Ascending aorta (tissue), 2 donors: ENCODE results near the gene GPS1. TPM values are rescaled to one million over a fixed set of nuclear protein-coding genes. Genes with fewer than 3 reads are reported as not detected.

Experiments
- DNase-seq, 2 donors: peaks; one replicate each; pipeline ENCODE4 v3.0.0-alpha.2; 2019; ENCODE audit warnings: low spot score in 2 of 2
- H3K27ac ChIP-seq, 2 donors: fragments of 200-600 bp; sonication (generic); one replicate each; pipeline ENCODE4 v1.5.1; 2016 to 2017; ENCODE audit warnings: mild to moderate bottlenecking in 1 of 2
- H3K27me3 ChIP-seq: fragments of 200-600 bp; sonication (generic); one replicate; pipeline ENCODE4 v1.5.1; 2017
- H3K36me3 ChIP-seq, 2 donors: fragments of 200-600 bp; sonication (generic); one replicate each; pipeline ENCODE4 v1.5.1; 2016
- H3K4me1 ChIP-seq, 2 donors: fragments of 200-600 bp; sonication (generic); one replicate each; pipeline ENCODE4 v1.5.1; 2016 to 2017; ENCODE audit warnings: mild to moderate bottlenecking in 1 of 2
- H3K4me3 ChIP-seq, 2 donors: fragments of 200-600 bp; sonication (generic); one replicate each; pipeline ENCODE4 v1.5.1; 2016 to 2017; ENCODE audit warnings: mild to moderate bottlenecking in 1 of 2
- H3K9me3 ChIP-seq, 2 donors: fragments of 200-600 bp; sonication (generic); one replicate each; pipeline ENCODE4 v1.5.1; 2016
- CTCF ChIP-seq, 3 experiments: fragments of 200-600 bp in 2 of 3; fragments of 450-650 bp in 1 of 3; sonication (generic) in 2 of 3; IDR thresholded peaks; one replicate each; pipeline ENCODE4 v1.5.1; 2016 to 2019; ENCODE audit warnings: antibody characterized with exemption in 3 of 3, mild to moderate bottlenecking in 1 of 3, moderate library complexity in 1 of 3
- intact Hi-C: fragments of 100-400 bp; cut with DNase I; formaldehyde crosslinking; loops from one replicate; pipeline ENCODE4 v1.15.1; 2023
- total RNA-seq: library from RNA; depleted of rRNA; stranded (reverse); fragments of >200 nt; gene quantifications from one replicate; pipeline ENCODE4 v1.1.0, GENCODE V29; 2016

The GPS1 gene
- total RNA-seq, 1 donor from 2014 or later: 42.1 TPM

- DNase-seq: no peak
- Histone ChIP-seq H3K4me3 (no peak overlapping the region), H3K4me1 (peaks cover 9 to 10% of the 10 kb centered on the region in 2 donors), H3K27me3 (no peaks in the 10 kb centered on the region), H3K9me3 (no peaks in the 10 kb centered on the region), H3K27ac (no peak overlapping the region), H3K36me3 (peaks cover 15 to 33% of the 10 kb centered on the region in 2 donors)
- TF ChIP-seq CTCF (IDR thresholded peaks at IDR 0.05): no peak
- intact Hi-C loops: no loop called here
Measured at GRCh38 chr17:82046903-82047302, 4.8 kb upstream of the GPS1 start.

- Histone ChIP-seq H3K4me1 (peaks cover 11 to 12% of the 10 kb centered on the region in 2 donors), H3K36me3 (peaks cover 15 to 33% of the 10 kb centered on the region in 2 donors), H3K27ac (no peak overlapping the region), H3K9me3 (no peaks in the 10 kb centered on the region), H3K27me3 (no peaks in the 10 kb centered on the region), H3K4me3 (no peak overlapping the region)
- TF ChIP-seq CTCF (IDR thresholded peaks at IDR 0.05): no peak
- intact Hi-C loops: no loop called here
- DNase-seq: no peak
Measured at GRCh38 chr17:82047379-82047778, 4.3 kb upstream of the GPS1 start.

- no peak overlapping the region for H3K4me3 ChIP-seq
- peaks cover 15 to 33% of the 10 kb centered on the region in 2 donors for H3K36me3 ChIP-seq
- no peaks in the 10 kb centered on the region for H3K27me3 ChIP-seq
- H3K27ac ChIP-seq: no peak overlapping the region
- no peaks in the 10 kb centered on the region for H3K9me3 ChIP-seq
- H3K4me1 ChIP-seq: peaks cover 17 to 18% of the 10 kb centered on the region in 2 donors
- TF ChIP-seq CTCF (IDR thresholded peaks at IDR 0.05): no peak
- DNase-seq: no peak
- intact Hi-C loops: no loop called here
Measured at GRCh38 chr17:82047914-82048570, 3.7 kb upstream of the GPS1 start.

GRCh38 chr17:82048571-82048971, 3.1 kb upstream of the GPS1 start:
- H3K4me1 ChIP-seq: peaks cover 18 to 19% of the 10 kb centered on the region in 2 donors
- H3K4me3 ChIP-seq: no peak overlapping the region
- H3K36me3 ChIP-seq: peaks cover 15 to 33% of the 10 kb centered on the region in 2 donors
- no peak for DNase-seq
- no peak overlapping the region for H3K27ac ChIP-seq
- no peaks in the 10 kb centered on the region for H3K27me3 ChIP-seq
- TF ChIP-seq CTCF (IDR thresholded peaks at IDR 0.05): no peak
- no peaks in the 10 kb centered on the region for H3K9me3 ChIP-seq
- intact Hi-C loops: no loop called here

GRCh38 chr17:82049106-82049505, 2.6 kb upstream of the GPS1 start:
- H3K4me3 ChIP-seq: no peak overlapping the region
- DNase-seq: no peak
- H3K9me3 ChIP-seq: no peaks in the 10 kb centered on the region
- H3K4me1 ChIP-seq: peaks cover 18 to 19% of the 10 kb centered on the region in 2 donors
- no peak overlapping the region for H3K27ac ChIP-seq
- intact Hi-C loops: no loop called here
- TF ChIP-seq CTCF (IDR thresholded peaks at IDR 0.05): no peak
- peaks cover 19 to 36% of the 10 kb centered on the region in 2 donors for H3K36me3 ChIP-seq
- H3K27me3 ChIP-seq: no peaks in the 10 kb centered on the region
